Measurements from ENCODE around the gene PITX2.

The PITX2 gene

DNA sequence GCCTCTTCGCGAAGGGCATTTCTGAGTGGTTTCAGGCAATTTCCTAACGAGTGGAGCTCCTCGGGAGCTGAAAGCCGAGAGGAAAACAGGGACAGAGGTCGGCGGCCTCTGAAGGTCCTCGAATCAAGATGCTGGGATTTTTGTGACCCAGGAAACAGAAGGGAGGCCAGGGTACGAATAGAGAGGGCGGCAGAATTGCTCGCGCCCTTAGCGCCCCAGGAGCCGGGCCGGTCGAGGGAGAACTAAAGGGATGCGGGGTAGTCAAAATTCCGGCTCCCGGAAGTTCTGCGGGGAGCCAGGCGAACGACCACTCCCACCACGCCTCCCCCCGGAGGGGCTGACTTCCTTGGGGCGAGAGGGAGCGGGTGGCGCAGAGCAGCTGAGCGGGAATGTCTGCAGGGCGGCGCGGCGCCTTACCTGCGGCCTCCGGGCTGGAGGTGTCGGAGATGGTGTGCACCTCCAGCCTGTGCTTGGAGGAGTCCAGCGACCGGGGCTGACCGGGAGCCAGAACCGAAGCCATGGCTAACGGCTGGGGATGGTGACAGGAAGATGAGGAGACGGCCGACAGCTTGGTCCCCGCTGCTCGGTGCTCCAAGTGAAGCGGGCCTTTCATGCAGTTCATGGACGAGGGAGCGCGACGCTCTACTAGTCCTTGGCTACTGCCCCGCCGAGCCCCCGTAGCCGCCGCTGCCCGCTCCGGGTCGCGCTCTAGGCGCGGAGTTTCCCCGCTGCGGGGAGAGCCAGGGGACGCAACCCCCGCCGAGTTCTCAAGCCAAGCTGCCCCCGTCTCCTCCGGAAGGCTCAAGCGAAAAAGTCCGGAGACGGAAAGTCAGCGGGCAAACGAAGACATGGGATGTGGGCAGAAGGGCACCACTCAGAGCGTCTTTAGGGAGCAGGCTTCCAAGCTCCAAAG is 782 bp downstream of the PITX2 start:
- DNase-seq = no peak

- DNase-seq = no peak
Observed at GRCh38 chr4:110621328-110621812, 1.5 kb downstream of the PITX2 start.

DNA sequence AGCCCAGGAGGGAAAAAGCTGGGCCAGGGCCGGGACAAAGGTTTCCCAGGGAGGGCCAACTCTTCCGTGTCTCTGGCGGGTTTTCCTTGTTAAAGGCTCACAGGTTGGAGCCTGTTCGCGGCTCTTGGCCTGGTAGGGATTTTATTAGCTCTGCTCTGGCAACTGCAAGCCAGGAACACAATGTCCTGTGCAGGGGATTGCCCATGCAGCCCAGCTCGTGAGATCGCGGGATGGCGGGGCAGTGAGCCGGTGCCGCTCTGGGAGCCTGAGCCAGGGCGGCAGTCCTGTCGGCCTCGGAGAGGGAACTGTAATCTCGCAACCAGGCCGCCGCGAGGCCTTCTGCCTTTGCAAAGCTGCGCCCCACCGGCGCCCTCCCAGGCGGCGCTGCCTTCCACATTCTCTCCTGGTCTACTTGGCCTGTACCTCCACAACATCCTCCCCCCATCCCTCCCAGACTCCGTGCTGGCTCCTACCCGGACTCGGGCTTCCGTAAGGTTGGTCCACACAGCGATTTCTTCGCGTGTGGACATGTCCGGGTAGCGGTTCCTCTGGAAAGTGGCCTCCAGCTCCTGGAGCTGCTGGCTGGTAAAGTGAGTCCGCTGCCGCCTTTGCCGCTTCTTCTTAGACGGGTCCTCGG is 2.1 kb downstream of the PITX2 start:
- no peak for DNase-seq

- no peak for DNase-seq
Observed at GRCh38 chr4:110620322-110620690, 2.6 kb downstream of the PITX2 start.

DNA sequence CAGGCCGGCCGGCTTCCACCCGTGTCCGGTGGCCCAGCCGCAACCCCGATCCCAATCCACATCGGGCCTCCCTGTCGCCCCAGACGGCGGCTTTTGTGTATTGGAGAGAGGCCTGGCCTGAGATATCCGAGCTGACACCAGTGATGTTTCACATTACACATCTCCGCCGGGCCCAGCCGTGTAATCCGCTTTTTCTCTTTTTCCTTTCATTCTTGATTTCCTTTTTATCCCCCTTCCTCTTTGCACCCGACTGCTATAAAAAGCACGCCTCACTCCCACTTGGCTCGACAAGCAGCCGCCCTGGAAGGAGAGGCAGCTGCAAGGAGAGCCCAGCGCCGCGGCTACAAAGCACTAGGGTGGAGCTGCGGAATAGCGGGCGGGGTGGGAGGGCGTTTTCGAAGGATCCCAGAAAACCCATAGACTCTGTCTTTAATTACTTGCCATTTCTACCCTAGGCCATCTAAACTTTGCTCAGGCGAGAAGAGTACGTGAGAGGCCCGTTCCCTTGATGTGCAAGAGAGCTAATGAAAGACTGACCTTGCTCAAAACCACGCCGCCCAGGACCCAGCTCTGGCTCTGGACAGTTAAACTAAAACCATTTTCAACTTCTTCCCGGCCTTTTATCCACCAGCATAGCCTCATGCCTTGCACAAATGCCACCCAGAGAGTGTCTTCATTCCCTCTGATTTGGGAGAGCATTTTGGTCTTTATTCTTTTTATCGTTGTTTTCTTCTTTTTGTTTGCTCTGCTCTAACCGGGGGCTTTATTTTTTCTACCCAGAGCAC is 3.2 kb downstream of the PITX2 start:
- no peak for DNase-seq

DNA sequence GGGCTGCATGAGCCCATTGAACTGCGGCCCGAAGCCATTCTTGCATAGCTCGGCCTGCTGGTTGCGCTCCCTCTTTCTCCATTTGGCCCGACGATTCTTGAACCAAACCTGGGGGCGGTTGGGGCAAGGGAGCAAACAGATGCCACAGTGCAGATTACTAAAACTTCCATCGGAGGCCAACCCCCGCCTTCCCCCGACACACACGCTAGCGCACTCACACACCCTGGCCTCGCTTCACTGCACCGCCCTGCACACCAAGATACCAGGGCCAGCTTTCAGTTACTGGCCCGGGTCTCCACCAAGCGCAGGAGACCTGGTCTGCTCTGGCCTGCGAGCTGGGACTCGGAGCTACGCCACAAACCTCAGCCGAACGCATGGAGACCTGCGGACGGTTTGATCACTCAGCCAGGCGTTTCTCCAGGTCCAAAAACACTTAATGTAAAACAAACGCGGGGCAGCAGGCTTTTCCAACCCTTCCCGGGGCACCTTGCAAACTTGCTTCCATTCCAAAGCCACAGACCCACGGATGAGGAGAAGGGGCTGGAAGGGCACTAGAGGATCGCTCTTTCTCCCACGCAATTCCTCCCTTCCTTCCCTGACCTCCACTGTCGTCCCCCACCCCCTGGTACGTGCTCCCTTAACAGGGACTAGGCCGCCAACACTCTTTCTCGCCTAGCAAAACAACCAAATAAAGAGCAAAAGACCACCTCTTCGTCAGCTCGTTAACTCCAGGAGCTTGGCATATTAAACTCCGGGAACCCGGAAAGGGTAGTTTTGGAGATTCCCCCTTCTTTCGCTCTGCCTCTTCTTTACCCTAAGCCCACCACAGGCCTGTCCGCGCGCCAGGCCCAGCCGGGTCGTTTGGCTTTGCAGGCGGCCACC is 4.1 kb downstream of the PITX2 start:
- no peak for DNase-seq

DNA sequence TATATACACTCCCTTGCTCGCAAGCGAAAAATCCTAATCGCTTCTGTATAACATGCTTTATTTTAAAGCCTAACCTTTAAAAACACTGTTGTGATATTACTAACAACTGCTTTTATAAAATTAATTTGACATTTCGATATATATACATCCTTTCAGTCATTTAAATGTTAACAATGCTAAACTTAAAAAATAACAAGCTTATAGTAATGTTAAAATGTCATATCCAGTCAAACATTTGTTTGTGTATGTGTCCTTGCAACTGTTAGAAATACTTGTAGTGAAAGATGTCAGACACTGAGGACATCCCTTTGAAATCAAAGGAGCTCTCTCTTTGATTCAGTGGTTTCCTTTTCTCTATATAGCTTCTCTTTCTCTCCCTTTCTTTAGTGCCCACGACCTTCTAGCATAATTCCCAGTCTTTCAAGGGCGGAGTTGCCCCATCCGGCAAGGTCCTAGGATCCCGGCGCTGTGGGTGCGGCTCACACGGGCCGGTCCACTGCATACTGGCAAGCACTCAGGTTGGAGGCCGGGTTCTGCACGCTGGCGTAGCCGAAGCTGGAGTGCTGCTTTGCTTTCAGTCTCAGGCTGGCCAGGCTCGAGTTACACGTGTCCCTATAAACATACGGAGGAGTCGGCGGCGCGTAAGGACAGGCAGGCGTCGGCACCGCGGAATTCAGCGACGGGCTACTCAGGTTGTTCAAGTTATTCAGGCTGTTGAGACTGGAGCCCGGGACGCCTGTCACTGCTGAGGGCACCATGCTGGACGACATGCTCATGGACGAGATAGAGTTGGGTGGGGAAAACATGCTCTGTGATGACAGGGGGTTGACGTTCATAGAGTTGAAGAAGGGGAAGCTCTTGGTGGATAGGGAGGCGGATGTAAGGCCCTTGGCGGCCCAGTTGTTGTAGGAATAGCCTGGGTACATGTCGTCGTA is 5.0 kb downstream of the PITX2 start:
- no peak for DNase-seq

DNA sequence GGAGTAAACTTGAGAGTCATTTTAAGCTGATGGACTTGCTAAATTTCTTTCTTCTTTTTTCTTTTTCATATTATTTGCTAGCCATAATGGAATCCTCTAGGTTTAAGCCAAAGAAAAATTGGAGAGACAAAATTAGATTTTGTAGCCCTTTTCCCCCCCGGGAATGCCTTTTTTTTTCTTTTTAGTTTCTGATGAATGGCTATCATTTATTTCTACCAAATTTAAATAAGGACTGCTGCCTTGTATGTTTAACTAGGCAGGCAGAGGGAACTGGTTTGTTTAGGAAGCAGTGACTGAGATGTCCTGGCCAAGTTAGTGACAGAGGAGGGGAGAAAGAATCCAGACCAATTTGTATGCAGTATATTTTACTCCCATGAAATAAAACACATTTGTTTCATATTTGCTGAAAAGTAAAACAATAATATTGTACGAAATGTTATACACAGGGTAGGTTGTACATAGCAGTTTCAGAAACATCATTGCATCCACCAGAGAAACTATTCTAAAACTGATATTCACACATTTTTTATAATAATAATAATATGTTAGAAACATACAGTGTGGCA is 5.7 kb downstream of the PITX2 start:
- no peak for DNase-seq

DNA sequence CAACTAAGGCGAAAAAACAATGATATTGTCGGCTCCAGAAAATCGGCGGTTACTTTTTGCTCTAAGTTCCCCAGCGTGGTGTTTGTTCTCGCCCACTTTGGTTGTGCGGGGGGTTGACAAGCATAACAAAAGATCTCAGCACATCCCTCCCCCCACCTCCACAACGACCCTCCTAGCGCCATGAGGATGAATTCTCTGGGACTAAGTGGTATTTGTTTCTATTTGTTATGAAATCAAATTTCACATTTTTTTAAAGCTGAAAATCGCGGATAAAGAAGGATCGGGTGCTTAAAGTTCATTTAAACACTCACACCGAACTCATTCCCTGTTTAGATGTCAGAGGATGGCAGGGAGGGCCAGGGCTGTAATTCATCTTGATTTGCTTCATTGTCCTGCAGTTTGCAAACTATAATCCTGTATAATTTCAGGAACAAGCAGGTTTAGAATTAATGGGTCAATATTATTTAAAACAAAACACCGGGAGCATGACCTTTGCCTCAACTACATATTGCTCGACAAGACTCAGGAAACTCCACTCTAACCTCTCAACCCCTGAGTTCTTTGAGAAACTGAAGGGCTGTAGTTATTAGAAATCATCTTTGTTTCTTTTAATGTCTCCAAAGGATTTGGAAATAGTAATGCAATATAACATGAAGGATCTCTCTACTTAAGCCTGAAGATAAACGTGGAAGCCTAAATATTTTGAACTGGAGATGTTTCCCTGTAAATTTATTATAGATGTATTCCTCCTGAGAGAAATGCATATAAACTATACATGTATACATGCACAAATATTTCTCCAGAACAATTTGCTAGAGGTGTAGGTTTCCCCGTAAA is 6.4 kb downstream of the PITX2 start:
- DNase-seq = no peak

- no peak for DNase-seq
Observed at GRCh38 chr4:110615353-110616237, 7.3 kb downstream of the PITX2 start.

DNA sequence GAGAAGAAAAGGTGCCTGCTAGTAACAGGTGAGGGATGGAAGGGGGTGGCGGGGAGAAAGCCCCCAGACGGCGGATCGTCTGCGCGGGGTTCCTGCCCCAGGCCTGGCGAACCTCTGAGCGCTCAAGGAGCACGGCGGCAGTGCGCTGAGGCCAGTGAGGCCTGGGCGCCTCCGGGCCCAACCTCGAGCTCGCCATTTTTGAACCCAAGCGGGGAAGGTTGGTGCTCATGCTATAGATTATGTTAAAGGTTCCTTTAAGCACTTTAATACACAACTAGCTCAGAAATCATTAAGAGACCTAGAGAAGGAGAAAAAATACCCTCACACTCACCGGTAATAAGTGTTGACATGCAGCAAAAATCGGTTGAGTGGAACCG is 7.9 kb downstream of the PITX2 start:
- no peak for DNase-seq

GRCh38 chr4:110614173-110614963 is 8.5 kb downstream of the PITX2 start:
- DNase-seq = no peak

- no peak for DNase-seq
Observed at GRCh38 chr4:110613745-110614144, 9.1 kb downstream of the PITX2 start.

GRCh38 chr4:110612631-110613269 is 10.1 kb downstream of the PITX2 start:
- DNase-seq = no peak

- no peak for DNase-seq
Observed at GRCh38 chr4:110611968-110612447, 10.9 kb downstream of the PITX2 start.

DNA sequence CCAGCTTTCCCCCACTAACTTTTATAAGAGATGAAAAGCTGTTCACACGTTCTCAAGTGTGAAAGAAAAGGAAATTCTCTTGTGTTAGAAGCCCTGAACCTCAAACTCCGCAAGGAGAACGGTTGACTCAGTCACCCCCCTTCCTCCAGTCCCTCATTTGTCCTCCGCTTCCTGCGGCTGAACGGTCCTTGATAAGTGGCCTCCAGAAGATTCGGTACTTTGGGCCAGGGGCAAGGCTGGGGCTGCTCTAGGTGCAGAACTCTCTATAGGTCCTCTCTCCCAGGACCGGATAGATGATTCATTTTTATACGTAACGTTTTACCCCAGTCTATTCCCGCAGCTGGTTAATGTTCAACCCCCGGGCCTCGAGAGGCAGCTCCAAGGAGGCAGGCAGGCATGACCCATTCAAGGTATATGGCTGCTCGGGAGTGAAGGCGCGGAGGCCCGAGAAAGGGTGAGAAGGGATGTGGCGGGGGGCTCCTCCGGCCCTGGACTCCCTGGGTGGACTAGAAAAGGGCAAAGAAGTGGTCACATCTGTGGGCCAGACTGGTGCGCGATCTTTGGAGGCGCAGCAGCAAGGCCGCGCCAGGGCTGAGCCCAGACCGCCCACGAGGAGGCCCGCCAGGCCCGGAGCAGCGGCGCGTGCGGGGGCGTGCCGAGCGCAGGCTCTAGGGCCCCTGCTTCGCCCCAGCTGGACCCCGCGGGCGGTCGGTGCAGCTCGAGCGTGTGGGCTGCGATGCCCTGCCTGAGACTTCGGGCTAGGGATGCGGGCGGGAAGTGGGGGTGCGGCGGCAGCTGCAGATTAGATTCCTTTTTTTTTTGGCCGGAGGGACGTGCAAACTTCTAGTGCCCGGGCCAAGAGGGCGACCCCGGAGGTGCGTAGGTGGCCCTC is 11.7 kb downstream of the PITX2 start:
- no peak for DNase-seq

DNA sequence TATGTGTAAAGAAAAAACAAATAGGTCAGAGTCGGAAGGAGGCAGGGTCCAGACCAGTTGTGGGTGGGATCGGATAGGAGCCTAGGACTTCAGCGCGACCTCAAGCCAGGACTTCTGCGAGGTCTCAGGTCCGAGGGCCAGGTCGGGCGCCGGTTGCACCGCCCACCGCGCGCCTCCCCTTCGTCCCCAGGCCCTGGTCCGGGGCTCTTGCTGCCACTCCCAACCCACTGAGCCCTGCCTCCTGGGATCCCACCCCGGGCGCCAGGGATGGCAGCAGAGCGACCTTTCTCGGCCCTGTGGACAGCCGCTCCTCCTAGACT is 12.3 kb downstream of the PITX2 start:
- no peak for DNase-seq

Measured in NCI-H1092 treated with DMSO at 0.1 percent for 48 hours (cell line).